Loucy (cell line): ENCODE measurements around the gene TECTA.

Experiments
- EZH2phosphoT487 ChIP-seq: fragments of 200-600 bp; IDR thresholded peaks from 2 replicates; pipeline ENCODE4 v1.6.1; 2018; ENCODE audit warnings: antibody characterized with exemption, mild to moderate bottlenecking, moderate library complexity, borderline replicate concordance
- TF ChIP-seq, protein P1 (sequence below): fragments of 200-600 bp; sonication (generic); conservative IDR thresholded peaks from 2 replicates; pipeline ENCODE4 v1.5.1; 2014; ENCODE audit warnings: mild to moderate bottlenecking, antibody characterized with exemption, low read length

DNA sequence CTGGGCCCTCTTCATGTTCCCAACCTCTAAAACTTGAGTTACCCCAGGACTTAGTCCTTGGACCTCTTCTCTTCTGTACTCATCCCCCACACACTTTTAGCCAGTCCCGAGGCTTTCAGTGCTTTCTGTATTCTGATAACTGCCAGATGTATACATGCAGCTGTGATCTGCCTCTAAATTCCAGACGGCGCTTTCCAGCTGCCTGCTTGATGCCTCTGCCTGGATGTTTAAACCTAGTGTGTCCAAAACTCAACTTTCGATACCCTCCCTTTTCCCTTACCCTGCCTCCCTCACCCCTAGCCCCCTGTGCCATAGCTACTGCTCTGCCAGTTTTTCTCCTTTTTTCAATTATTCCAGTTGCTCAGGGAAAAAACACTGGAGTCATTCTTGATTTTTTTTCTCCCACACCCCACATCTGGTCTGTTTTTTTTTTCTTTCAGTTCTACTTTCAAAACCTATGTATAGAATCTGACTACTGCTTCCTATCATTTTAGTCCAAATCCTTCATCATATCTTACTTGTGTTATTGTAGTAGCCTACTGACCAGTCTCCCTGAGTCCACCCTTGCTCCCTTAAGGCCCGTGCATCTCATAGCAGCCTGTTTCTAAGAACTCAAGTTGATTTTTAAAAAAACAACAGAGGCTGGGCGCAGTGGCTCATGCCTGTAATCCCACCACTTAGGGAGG, 32.9 kb upstream of the TECTA start:
- TF ChIP-seq, protein P1, sequence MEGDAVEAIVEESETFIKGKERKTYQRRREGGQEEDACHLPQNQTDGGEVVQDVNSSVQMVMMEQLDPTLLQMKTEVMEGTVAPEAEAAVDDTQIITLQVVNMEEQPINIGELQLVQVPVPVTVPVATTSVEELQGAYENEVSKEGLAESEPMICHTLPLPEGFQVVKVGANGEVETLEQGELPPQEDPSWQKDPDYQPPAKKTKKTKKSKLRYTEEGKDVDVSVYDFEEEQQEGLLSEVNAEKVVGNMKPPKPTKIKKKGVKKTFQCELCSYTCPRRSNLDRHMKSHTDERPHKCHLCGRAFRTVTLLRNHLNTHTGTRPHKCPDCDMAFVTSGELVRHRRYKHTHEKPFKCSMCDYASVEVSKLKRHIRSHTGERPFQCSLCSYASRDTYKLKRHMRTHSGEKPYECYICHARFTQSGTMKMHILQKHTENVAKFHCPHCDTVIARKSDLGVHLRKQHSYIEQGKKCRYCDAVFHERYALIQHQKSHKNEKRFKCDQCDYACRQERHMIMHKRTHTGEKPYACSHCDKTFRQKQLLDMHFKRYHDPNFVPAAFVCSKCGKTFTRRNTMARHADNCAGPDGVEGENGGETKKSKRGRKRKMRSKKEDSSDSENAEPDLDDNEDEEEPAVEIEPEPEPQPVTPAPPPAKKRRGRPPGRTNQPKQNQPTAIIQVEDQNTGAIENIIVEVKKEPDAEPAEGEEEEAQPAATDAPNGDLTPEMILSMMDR = no peak
- no peak for TF ChIP-seq EZH2phosphoT487
